Right lobe of liver (tissue), 6 donors: ENCODE measurements around the gene INAVA. TPM values are rescaled to one million over a fixed set of nuclear protein-coding genes. Genes with fewer than 3 reads are reported as not detected.

Source experiments
- ATAC-seq, 4 donors: fragments of 200-7000 bp; cut with Tn5 transposase; one replicate each; pipeline ENCODE4 v1.9.1; 2020; ENCODE audit warnings: mild to moderate bottlenecking in 4 of 4, moderate library complexity in 4 of 4
- DNase-seq, 3 donors: peaks; one replicate each; pipeline ENCODE4 v3.0.0-alpha.2; 2020
- H3K27ac ChIP-seq, 3 donors: fragments of 200-600 bp; one replicate each; pipeline ENCODE4 v1.8.0; 2022
- H3K27me3 ChIP-seq, 2 donors: fragments of 200-600 bp; one replicate each; pipeline ENCODE4 v1.8.0; 2022
- H3K36me3 ChIP-seq, 4 donors: fragments of 200-600 bp; sonication (generic) in 1 of 4; one replicate each; pipeline versions ENCODE4 v1.5.1 to v1.8.0; 2017 to 2022; ENCODE audit warnings: control low read depth in 1 of 4
- H3K4me1 ChIP-seq, 4 donors: fragments of 200-600 bp; sonication (generic) in 1 of 4; one replicate each; pipeline versions ENCODE4 v1.5.1 to v1.8.0; 2017 to 2022; ENCODE audit warnings: control low read depth in 1 of 4
- H3K4me3 ChIP-seq, 3 donors: fragments of 200-600 bp; one replicate each; pipeline ENCODE4 v1.8.0; 2022
- H3K9me3 ChIP-seq, 4 donors: fragments of 200-600 bp; sonication (generic) in 1 of 4; one replicate each; pipeline versions ENCODE4 v1.5.1 to v1.8.0; 2017 to 2022; ENCODE audit warnings: control low read depth in 1 of 4
- POLR2A ChIP-seq: fragments of 450-650 bp; IDR thresholded peaks from one replicate; pipeline ENCODE4 v1.6.1; 2017; ENCODE audit warnings: antibody characterized with exemption, mild to moderate bottlenecking
- WGBS: methylation state at CpG from one replicate; pipeline ENCODE4 v1.1.6; 2018; ENCODE audit warnings: low coverage, low lambda C conversion rate; ENCODE audit not compliant: insufficient coverage; ENCODE audit errors: missing lambda C conversion rate; 5-methylcytosine and 5-hydroxymethylcytosine counted together
- intact Hi-C, 2 donors: fragments of 100-400 bp; cut with DNase I; formaldehyde crosslinking; loops; one replicate each; pipeline versions ENCODE4 v1.11.2 to v1.14.1; 2022
- total RNA-seq, 6 experiments: library from RNA; depleted of rRNA in 2 of 6; stranded (reverse); fragments of >200 nt in 2 of 6; fragmentation: NEBNext Ultra II Directional in 3 of 6; extraction: Animal tissue kit (Norgen Biotek cat#: 25700) in 3 of 6; gene quantifications; one replicate each; pipeline versions ENCODE4 v1.1.0 to v1.2.4, GENCODE V29; 2016 to 2023
- TF ChIP-seq, protein P1 (sequence below), 4 donors: fragments of 200-600 bp in 3 of 4; fragments of 450-650 bp in 1 of 4; IDR thresholded peaks; one replicate each; pipeline versions ENCODE4 v1.5.1 to v1.8.0; 2016 to 2022; ENCODE audit warnings: antibody characterized with exemption in 4 of 4, mild to moderate bottlenecking in 2 of 4
- donor health status: DM: no; HTN: yes; CAD: no.
- donor health status: DM: no; HTN: no; CAD: no.
- donor health status: DM: no; HTN: no; CAD: no.
- donor health status: DM: no; HTN: yes; CAD: no.
- donor health status: DM: no; HTN: yes; CAD: no.

INAVA gene
- total RNA-seq, 6 experiments from 2014 or later: 0.29 to 0.55 (median 0.41) TPM

GRCh38 chr1:200899451-200899915 lies 4.8 kb downstream of the INAVA start:
- H3K4me1 ChIP-seq: peaks cover 0 to 15% (median 0%) of the 10 kb centered on the region in 4 donors
- DNase-seq (no peak), ATAC-seq (no peak)
- no peak for TF ChIP-seq POLR2A
- TF ChIP-seq, protein P1, sequence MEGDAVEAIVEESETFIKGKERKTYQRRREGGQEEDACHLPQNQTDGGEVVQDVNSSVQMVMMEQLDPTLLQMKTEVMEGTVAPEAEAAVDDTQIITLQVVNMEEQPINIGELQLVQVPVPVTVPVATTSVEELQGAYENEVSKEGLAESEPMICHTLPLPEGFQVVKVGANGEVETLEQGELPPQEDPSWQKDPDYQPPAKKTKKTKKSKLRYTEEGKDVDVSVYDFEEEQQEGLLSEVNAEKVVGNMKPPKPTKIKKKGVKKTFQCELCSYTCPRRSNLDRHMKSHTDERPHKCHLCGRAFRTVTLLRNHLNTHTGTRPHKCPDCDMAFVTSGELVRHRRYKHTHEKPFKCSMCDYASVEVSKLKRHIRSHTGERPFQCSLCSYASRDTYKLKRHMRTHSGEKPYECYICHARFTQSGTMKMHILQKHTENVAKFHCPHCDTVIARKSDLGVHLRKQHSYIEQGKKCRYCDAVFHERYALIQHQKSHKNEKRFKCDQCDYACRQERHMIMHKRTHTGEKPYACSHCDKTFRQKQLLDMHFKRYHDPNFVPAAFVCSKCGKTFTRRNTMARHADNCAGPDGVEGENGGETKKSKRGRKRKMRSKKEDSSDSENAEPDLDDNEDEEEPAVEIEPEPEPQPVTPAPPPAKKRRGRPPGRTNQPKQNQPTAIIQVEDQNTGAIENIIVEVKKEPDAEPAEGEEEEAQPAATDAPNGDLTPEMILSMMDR (IDR thresholded peaks at IDR 0.05): no peak
- no peak overlapping the region for H3K4me3 ChIP-seq
- no peaks in the 10 kb centered on the region for H3K9me3 ChIP-seq
- no peaks in the 10 kb centered on the region for H3K27me3 ChIP-seq
- intact Hi-C loops: no loop called here
- no peaks in the 10 kb centered on the region for H3K36me3 ChIP-seq
- WGBS: 35% methylated on average over 2 of the region's 10 CpGs
- H3K27ac ChIP-seq: no peak overlapping the region

DNA sequence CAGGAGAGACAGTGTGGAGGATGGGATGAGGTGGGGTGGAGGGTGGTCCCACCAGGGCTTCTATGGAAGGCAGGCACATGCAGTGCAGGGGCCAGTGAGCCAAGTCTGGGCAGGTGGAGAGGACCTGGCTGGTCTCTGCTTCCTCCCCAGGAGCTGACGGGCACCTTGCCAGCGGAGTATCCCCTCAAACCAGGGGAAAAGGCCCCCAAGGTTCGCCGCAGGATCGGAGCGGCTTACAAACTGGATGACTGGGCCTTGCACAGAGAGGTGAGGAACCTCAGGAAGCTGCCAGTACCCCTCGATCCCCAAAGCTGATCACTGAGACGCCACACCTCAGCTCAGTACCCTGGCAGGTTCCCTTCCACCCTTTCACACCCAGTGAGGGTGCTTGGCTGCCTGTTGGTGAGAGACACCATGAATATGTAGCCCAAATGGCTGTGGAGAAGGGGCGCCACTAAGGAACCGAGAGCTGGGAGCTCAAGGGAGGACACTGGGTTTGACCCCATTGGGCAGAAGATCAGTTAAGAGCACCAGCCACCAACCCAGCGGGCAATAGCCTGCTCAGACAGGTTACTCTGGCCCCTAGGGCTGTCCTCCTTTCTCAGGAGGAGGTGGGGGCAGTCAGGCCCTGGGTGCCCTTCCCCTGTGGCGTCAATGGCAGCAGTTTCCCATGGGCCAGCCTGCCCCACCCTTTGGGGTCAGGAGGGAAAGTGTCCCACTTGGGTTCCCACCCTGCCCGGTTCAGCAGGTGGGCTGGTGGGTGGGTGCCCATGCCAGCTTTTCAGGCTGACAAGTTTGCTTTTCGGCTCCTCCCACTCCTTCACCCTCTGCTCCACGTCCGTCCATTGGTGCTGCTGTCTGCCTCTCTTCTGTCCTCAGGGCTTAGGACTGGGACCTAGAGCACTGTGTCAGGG lies 5.5 kb downstream of the INAVA start:
- Histone ChIP-seq H3K27ac (no peak overlapping the region), H3K4me1 (peaks cover 0 to 15% (median 0%) of the 10 kb centered on the region in 4 donors), H3K4me3 (no peak overlapping the region), H3K27me3 (no peaks in the 10 kb centered on the region), H3K36me3 (no peaks in the 10 kb centered on the region), H3K9me3 (no peaks in the 10 kb centered on the region)
- no peak for TF ChIP-seq POLR2A
- TF ChIP-seq, protein P1 (IDR thresholded peaks at IDR 0.05): no peak
- intact Hi-C loops: no loop called here
- ATAC-seq (no peak), DNase-seq (no peak)
- 100% methylated on average over 6 of the region's 16 CpGs for WGBS

- ATAC-seq (no peak), DNase-seq (no peak)
- no peak overlapping the region for H3K4me3 ChIP-seq
- no peaks in the 10 kb centered on the region for H3K27me3 ChIP-seq
- WGBS: 90% methylated on average over 2 of the region's 17 CpGs
- H3K36me3 ChIP-seq: no peaks in the 10 kb centered on the region
- no peak overlapping the region for H3K27ac ChIP-seq
- no peaks in the 10 kb centered on the region for H3K9me3 ChIP-seq
- TF ChIP-seq, protein P1 (IDR thresholded peaks at IDR 0.05): no peak
- no peak for TF ChIP-seq POLR2A
- intact Hi-C loops: no loop called here
- peaks cover 0 to 15% (median 0%) of the 10 kb centered on the region in 4 donors for H3K4me1 ChIP-seq
Observed at GRCh38 chr1:200900877-200901276, 6.2 kb downstream of the INAVA start.

DNA sequence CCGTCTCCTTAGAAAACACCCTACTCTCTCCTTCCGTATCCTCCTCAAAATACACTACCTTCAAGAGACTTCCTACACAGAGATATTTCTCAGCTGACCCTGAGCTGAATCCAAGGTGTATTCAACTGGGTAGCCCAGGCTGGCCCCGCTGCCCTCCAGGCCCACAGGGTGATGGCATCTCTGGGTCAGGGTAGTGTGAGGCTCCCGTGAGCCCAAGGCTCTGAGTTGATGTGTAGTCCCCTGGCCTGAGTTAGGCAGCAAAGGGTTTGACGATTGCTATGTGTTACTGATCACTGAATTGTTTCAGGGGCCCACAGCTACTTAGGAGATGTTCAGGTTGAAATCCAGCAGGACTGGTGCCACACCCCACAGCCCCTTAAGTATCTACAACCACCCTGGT lies 6.7 kb downstream of the INAVA start:
- Histone ChIP-seq H3K27me3 (no peaks in the 10 kb centered on the region), H3K27ac (no peak overlapping the region), H3K9me3 (no peaks in the 10 kb centered on the region), H3K4me1 (peaks cover 0 to 10% (median 0%) of the 10 kb centered on the region in 4 donors), H3K4me3 (no peak overlapping the region), H3K36me3 (no peaks in the 10 kb centered on the region)
- DNase-seq: no peak
- no peak for TF ChIP-seq POLR2A
- TF ChIP-seq, protein P1 (IDR thresholded peaks at IDR 0.05): no peak
- ATAC-seq: no peak
- WGBS: 94% methylated on average over 2 of the region's 5 CpGs
- intact Hi-C loops: no loop called here
